Measurements from ENCODE around the gene IFIT1.

DNA sequence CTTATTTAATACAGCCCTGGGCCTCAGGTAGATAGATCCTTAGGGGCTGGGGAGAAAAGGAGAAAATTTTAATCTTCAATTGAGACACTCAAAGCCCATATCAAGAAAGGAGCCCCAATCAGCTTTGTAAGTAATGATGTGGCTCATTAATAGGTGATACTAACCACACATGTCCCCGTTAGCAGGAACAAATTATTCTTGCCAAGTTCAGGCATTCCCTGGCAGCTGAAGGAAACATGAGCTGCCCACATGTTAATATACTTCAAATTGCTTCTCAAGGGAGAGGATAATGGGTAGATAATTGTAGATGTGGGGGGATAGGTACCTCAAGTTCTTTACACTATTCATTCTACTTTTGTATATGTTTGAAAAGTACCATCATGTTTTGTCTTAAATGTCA lies 36.5 kb downstream of the IFIT1 start:
- TF ChIP-seq, protein P1, sequence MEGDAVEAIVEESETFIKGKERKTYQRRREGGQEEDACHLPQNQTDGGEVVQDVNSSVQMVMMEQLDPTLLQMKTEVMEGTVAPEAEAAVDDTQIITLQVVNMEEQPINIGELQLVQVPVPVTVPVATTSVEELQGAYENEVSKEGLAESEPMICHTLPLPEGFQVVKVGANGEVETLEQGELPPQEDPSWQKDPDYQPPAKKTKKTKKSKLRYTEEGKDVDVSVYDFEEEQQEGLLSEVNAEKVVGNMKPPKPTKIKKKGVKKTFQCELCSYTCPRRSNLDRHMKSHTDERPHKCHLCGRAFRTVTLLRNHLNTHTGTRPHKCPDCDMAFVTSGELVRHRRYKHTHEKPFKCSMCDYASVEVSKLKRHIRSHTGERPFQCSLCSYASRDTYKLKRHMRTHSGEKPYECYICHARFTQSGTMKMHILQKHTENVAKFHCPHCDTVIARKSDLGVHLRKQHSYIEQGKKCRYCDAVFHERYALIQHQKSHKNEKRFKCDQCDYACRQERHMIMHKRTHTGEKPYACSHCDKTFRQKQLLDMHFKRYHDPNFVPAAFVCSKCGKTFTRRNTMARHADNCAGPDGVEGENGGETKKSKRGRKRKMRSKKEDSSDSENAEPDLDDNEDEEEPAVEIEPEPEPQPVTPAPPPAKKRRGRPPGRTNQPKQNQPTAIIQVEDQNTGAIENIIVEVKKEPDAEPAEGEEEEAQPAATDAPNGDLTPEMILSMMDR (IDR thresholded peaks at IDR 0.05): no peak
- no peak for TF ChIP-seq ZFX (IDR thresholded peaks at IDR 0.05; ENCODE audit: borderline replicate concordance)

Data from 22Rv1 (cell line).